Stomach smooth muscle (tissue), 2 donors: ENCODE data around the gene CCDC148.
"Not testable (repeated sequence)": the region's sequence is repeated elsewhere in the genome, so short reads cannot be mapped to it uniquely, and the experiment has no call there.

ENCODE experiments used
- H3K27ac ChIP-seq: one replicate; pipeline ENCODE4 v1.7.0; 2013; ENCODE audit warnings: mild to moderate bottlenecking, low read length, inconsistent platforms
- H3K27me3 ChIP-seq, 2 donors: one replicate each; pipeline ENCODE4 v1.7.0; 2013; ENCODE audit warnings: low read length in 2 of 2; ENCODE audit not compliant: insufficient read depth in 2 of 2, control insufficient read depth in 1 of 2
- H3K36me3 ChIP-seq, 2 donors: one replicate each; pipeline ENCODE4 v1.7.0; 2013; ENCODE audit warnings: low read length in 2 of 2; ENCODE audit not compliant: control insufficient read depth in 2 of 2, insufficient read depth in 2 of 2
- H3K4me1 ChIP-seq: one replicate; pipeline ENCODE4 v1.7.0; 2013; ENCODE audit warnings: low read length; ENCODE audit not compliant: control insufficient read depth, insufficient read depth
- H3K4me3 ChIP-seq, 2 donors: one replicate each; pipeline ENCODE4 v1.7.0; 2013; ENCODE audit warnings: low read length in 2 of 2
- H3K9ac ChIP-seq, 2 donors: one replicate each; pipeline ENCODE4 v1.7.0; 2013; ENCODE audit warnings: low read length in 2 of 2, mild to moderate bottlenecking in 1 of 2
- H3K9me3 ChIP-seq, 2 donors: one replicate each; pipeline ENCODE4 v1.7.0; 2013; ENCODE audit warnings: low read length in 2 of 2; ENCODE audit not compliant: control insufficient read depth in 2 of 2
- donor health status: healthy.
- donor health status: Pancreatic carcinoma.

Gene CCDC148

DNA sequence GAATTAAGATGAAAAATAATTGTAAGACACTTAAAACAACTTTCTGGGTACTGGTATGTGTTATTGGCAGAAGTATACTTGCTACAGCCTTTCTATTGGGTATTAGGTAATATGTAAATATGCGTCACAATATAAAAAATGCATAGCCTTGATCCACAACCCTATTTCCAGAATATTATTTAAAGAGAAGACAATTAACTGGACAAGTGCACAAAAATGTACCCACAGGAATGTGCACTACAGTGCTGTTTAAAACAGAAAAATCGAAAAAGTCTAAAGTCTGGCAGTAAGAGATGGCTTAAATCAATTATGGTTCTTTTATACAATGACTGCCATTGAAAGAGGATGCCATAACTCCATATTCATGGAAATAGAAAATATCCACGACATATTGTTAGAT, 205.2 kb downstream of the CCDC148 start:
- Histone ChIP-seq H3K36me3 (no peaks in the 10 kb centered on the region), H3K9me3 (no peaks in the 10 kb centered on the region), H3K27ac (no peak overlapping the region), H3K4me1 (no peaks in the 10 kb centered on the region), H3K4me3 (no peak overlapping the region), H3K27me3 (no peaks in the 10 kb centered on the region), H3K9ac (no peak overlapping the region)

DNA sequence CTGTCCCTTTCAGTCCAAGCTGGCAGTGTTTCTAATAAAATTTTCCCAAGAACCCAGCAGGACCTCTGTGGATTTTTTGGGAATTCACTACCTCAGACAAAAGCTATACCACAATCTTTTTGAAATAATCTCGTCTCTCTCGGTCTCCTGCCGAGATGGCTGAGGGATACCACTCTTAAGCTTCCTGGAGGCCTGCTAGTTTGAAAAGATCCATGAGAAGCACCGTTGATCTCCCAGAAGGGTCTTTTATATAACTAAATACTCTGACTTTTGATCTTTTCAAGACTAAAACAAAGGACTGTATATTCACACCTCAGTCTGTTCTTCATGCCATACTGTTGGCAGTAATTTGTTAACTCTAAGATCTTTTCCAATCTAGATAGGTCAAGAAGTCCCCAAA, 213.2 kb downstream of the CCDC148 start:
- H3K9me3 ChIP-seq, result no peaks in the 10 kb centered on the region
- no peaks in the 10 kb centered on the region for H3K27me3 ChIP-seq
- H3K4me1 ChIP-seq, result no peaks in the 10 kb centered on the region
- no peak overlapping the region for H3K4me3 ChIP-seq
- H3K36me3 ChIP-seq, result no peaks in the 10 kb centered on the region
- H3K27ac ChIP-seq, result no peak overlapping the region
- H3K9ac ChIP-seq, result no peak overlapping the region

DNA sequence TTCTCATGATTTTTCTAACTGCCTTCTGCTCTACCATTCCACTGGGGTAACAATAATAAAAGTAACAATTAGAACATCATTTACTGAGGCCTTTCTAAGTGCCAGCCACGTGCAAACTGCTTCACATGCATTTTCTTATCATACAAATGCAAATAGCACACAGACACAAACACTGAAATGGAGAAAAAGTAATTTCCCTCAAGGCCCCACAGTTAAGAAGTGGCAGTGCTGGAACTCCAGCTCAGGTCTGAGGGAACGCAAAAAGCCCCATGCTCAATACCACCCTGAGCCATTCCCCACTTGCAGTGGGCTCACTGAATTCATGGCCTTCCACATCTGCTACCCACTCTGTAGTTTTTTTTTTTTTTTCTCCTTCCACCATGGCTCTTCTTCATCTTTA, 214.3 kb downstream of the CCDC148 start:
- Histone ChIP-seq H3K4me1 (no peaks in the 10 kb centered on the region), H3K9ac (no peak overlapping the region), H3K9me3 (no peaks in the 10 kb centered on the region), H3K27ac (no peak overlapping the region), H3K4me3 (no peak overlapping the region), H3K36me3 (no peaks in the 10 kb centered on the region), H3K27me3 (no peaks in the 10 kb centered on the region)

DNA sequence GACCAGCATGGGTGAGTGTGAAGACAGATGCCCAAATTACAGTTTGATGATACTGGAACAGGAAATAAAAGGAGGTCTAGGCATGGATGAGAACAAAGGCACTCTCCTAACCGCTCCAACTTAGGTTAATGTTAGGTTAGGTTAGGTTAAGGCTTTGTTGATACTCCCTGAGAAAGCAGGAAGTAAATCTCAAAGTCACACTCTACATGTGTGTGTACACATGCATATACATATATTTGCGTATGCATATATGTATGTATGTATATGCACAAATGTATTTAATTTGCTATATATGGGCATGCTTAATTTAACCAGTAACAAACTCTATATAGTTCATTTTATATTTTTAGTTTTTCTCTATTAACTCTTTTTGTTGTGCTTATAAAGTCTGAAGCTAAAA, 215.6 kb downstream of the CCDC148 start:
- Histone ChIP-seq H3K4me3 (no peak overlapping the region), H3K27ac (no peak overlapping the region), H3K36me3 (no peaks in the 10 kb centered on the region), H3K4me1 (no peaks in the 10 kb centered on the region), H3K27me3 (no peaks in the 10 kb centered on the region), H3K9me3 (no peaks in the 10 kb centered on the region), H3K9ac (no peak overlapping the region)

DNA sequence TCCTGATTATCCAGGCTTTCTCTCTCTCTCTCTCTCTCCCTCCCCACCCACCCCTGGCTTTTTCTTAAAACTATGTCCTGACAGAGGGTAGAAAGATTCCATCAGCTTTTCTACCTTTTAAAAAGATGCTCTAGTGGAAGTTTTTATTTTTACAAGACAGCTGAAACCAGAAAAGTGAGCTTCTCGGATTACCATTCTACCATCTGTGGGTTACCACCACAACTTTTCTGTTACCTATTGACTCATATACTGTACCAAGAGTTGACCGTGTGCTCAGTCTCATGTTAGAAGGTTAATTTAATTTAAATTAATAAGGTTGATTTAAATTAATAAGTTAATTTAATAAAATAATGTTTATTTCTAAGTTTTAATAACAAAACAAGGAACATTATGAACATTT, 217.3 kb downstream of the CCDC148 start:
- no peak overlapping the region for H3K27ac ChIP-seq
- no peaks in the 10 kb centered on the region for H3K36me3 ChIP-seq
- no peaks in the 10 kb centered on the region for H3K4me1 ChIP-seq
- no peak overlapping the region for H3K4me3 ChIP-seq
- no peak overlapping the region for H3K9ac ChIP-seq
- H3K9me3 ChIP-seq, result no peaks in the 10 kb centered on the region
- no peaks in the 10 kb centered on the region for H3K27me3 ChIP-seq

DNA sequence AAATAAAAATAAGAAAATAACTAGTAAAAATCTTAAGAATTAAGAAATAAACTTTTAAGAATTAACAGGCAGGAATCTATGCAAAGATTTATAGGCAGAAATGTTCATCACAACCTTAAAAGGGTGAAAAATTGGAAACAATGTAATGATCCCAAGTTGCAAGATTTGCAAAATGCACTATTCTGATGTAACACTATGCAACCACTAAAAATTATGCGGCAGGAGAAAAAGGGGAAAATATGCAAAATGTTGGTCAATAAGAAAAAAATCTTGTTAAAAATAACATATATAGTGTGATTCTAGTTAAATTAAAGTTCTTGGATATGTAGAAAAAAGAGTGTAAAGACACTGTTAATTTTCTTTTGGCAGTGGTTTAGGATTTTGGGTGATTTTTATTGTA, 222.1 kb downstream of the CCDC148 start:
- no peaks in the 10 kb centered on the region for H3K36me3 ChIP-seq
- no peak overlapping the region for H3K27ac ChIP-seq
- no peaks in the 10 kb centered on the region for H3K9me3 ChIP-seq
- H3K27me3 ChIP-seq, result no peaks in the 10 kb centered on the region
- H3K4me1 ChIP-seq, result no peaks in the 10 kb centered on the region
- no peak overlapping the region for H3K9ac ChIP-seq
- no peak overlapping the region for H3K4me3 ChIP-seq

DNA sequence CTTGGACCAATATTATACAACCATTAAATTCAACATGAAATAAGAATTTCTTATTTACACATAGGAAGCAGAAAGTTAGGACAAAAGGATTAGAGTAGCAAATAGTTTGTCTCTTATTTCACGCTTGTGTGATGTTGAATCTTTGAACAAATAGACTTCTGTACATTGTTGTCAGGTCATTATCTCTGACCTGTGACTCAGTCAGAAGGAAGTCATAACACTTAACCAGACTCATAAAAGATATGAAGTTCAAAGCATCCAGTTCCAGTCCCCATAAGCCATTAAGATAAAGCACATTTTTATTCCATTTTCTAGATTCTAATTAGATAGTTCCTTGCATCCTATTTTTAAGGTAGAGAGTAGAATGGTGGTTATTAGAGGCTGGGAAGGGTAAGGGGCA, 224.1 kb downstream of the CCDC148 start:
- no peaks in the 10 kb centered on the region for H3K9me3 ChIP-seq
- H3K4me3 ChIP-seq, result no peak overlapping the region
- H3K36me3 ChIP-seq, result no peaks in the 10 kb centered on the region
- no peak overlapping the region for H3K9ac ChIP-seq
- H3K27ac ChIP-seq, result no peak overlapping the region
- no peaks in the 10 kb centered on the region for H3K27me3 ChIP-seq
- no peaks in the 10 kb centered on the region for H3K4me1 ChIP-seq

DNA sequence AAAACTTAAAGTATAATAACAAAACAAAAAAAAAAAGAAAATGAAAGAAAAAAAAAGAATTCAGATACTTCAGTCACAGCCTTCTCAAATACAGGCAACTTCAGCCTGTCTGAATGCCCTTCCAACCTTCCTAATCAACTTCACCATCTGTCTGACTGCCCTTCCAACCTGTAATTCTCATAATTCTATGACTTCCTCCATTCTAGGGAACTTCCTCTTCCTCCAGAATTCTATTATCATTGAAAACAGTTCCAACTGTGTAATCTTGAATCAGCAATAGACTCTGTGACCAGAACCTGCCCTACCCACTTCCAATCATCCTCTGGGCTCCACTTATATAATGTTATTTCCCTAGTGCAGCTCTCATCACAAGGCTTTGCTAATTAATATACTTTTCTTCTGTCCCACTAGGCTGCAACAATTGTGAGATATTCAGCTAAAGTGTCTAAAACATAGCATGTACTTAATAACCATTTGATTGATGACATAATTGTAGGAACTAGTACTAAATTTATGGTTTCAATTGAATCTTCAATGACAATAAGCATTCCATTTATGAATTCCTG, 227.5 kb downstream of the CCDC148 start:
- no peaks in the 10 kb centered on the region for H3K27me3 ChIP-seq
- no peak overlapping the region for H3K9ac ChIP-seq
- no peak overlapping the region for H3K27ac ChIP-seq
- no peaks in the 10 kb centered on the region for H3K36me3 ChIP-seq
- H3K4me3 ChIP-seq, result no peak overlapping the region
- no peaks in the 10 kb centered on the region for H3K4me1 ChIP-seq
- no peaks in the 10 kb centered on the region for H3K9me3 ChIP-seq

DNA sequence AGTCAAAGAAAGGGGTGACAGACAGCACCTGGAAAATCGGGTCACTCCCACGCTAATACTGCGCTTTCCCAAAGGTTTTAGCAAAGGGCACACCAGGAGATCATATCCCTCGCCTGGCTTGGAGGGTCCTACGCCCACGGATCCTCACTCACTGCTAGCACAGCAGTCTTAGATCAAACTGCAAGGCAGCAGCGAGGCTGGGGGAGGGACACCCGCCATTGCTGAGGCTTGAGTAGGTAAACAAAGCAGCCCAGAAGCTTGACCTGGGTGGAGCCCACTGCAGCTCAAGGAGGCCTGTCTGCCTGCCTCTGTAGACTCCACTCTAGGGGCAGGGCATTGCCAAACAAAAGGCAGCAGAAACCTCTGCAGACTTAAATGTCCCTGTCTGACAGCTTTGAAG, 233.5 kb downstream of the CCDC148 start:
- H3K9ac ChIP-seq, H3K9me3 ChIP-seq, H3K27me3 ChIP-seq, H3K4me3 ChIP-seq, H3K27ac ChIP-seq, H3K36me3 ChIP-seq, H3K4me1 ChIP-seq: not testable (repeated sequence)

DNA sequence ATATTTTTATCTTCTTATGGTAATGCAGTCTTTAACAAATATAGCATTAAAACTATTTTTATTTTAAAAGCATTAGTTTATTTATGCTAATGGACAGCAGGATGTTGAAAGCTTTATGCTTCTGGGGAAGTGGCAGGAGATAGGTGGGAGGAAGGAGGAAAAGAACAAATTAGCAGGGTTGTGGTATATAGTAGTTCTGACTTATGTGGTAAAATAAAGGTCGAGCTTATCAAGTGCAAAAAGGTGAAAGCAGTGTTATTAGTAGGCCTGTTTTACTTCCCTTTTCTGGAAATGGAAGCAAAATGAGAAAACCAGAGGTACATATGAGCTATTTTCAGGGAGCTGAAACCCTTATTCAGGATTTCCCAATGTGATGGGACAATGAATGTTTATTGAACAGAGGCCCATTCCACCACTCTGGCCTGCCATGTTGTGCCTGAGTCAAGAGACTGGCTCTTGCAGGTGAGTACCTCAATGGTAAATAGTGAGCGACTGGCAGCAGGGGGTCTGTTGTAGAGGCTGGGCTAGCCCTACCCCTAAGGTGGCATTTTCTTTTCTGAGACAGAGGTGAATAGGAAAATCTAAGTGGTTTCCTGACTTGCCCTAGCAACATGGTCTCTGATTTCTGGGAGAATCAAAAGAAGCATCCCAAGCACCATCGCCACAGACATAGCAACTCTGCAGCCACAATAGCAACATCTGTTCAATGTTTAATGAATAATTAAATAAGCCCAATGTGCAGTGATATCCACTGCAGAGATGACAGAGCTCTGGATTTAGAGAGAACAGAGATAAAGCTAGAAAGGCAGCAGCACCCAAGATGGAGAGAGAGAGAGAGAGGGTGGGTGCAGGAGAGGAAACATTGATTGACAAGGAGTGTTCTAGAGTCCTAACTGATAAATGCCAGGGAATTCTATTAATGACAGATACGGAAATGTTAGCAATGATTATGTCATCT, 235.2 kb downstream of the CCDC148 start:
- Histone ChIP-seq H3K27ac (no peak overlapping the region), H3K27me3 (no peaks in the 10 kb centered on the region), H3K9me3 (peaks cover 5% of the 10 kb centered on the region in 2 donors), H3K36me3 (no peaks in the 10 kb centered on the region), H3K4me1 (no peaks in the 10 kb centered on the region), H3K9ac (no peak overlapping the region), H3K4me3 (no peak overlapping the region)

DNA sequence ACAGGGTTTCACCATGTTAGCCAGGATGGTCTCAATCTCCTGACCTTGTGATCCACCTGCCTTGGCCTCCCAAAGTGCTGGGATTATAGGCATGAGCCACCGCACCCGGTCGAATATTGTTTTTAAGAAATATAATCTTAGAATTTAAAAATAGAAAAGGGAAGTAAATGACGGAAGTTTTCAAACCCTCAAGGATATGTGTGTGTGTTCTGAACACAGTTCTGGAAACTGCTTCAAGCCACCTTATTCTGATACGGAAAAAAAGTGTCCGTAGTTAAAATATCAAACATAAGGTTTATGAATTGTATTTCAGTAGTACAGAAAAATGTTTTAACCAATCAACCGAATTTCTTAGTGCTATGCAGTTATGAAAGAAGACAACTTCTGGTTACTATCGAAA, 239.0 kb downstream of the CCDC148 start:
- Histone ChIP-seq H3K4me1 (no peaks in the 10 kb centered on the region), H3K36me3 (no peaks in the 10 kb centered on the region), H3K4me3 (no peak overlapping the region), H3K9ac (no peak overlapping the region), H3K27ac (no peak overlapping the region), H3K9me3 (peaks cover 5% of the 10 kb centered on the region in 2 donors), H3K27me3 (no peaks in the 10 kb centered on the region)
